Right lobe of liver (tissue), 6 donors: Measurements from ENCODE around the gene SLC47A2. TPM values are rescaled to one million over a fixed set of nuclear protein-coding genes. Genes with fewer than 3 reads are reported as not detected.
A peak's percentile ranks its signal among the peaks of the same experiment; 100 is the strongest.

Experiments
- ATAC-seq, 4 donors: fragments of 200-7000 bp; cut with Tn5 transposase; one replicate each; pipeline ENCODE4 v1.9.1; 2020; ENCODE audit warnings: mild to moderate bottlenecking in 4 of 4, moderate library complexity in 4 of 4
- DNase-seq, 3 donors: peaks; one replicate each; pipeline ENCODE4 v3.0.0-alpha.2; 2020
- H3K27ac ChIP-seq, 3 donors: fragments of 200-600 bp; one replicate each; pipeline ENCODE4 v1.8.0; 2022
- H3K27me3 ChIP-seq, 2 donors: fragments of 200-600 bp; one replicate each; pipeline ENCODE4 v1.8.0; 2022
- H3K36me3 ChIP-seq, 4 donors: fragments of 200-600 bp; sonication (generic) in 1 of 4; one replicate each; pipeline versions ENCODE4 v1.5.1 to v1.8.0; 2017 to 2022; ENCODE audit warnings: control low read depth in 1 of 4
- H3K4me1 ChIP-seq, 4 donors: fragments of 200-600 bp; sonication (generic) in 1 of 4; one replicate each; pipeline versions ENCODE4 v1.5.1 to v1.8.0; 2017 to 2022; ENCODE audit warnings: control low read depth in 1 of 4
- H3K4me3 ChIP-seq, 3 donors: fragments of 200-600 bp; one replicate each; pipeline ENCODE4 v1.8.0; 2022
- H3K9me3 ChIP-seq, 4 donors: fragments of 200-600 bp; sonication (generic) in 1 of 4; one replicate each; pipeline versions ENCODE4 v1.5.1 to v1.8.0; 2017 to 2022; ENCODE audit warnings: control low read depth in 1 of 4
- CTCF ChIP-seq, 4 donors: fragments of 200-600 bp in 3 of 4; fragments of 450-650 bp in 1 of 4; IDR thresholded peaks; one replicate each; pipeline versions ENCODE4 v1.5.1 to v1.8.0; 2016 to 2022; ENCODE audit warnings: antibody characterized with exemption in 4 of 4, mild to moderate bottlenecking in 2 of 4
- POLR2A ChIP-seq: fragments of 450-650 bp; IDR thresholded peaks from one replicate; pipeline ENCODE4 v1.6.1; 2017; ENCODE audit warnings: antibody characterized with exemption, mild to moderate bottlenecking
- WGBS: methylation state at CpG from one replicate; pipeline ENCODE4 v1.1.6; 2018; ENCODE audit warnings: low coverage, low lambda C conversion rate; ENCODE audit not compliant: insufficient coverage; ENCODE audit errors: missing lambda C conversion rate; 5-methylcytosine and 5-hydroxymethylcytosine counted together
- intact Hi-C, 2 donors: fragments of 100-400 bp; cut with DNase I; formaldehyde crosslinking; loops; one replicate each; pipeline versions ENCODE4 v1.11.2 to v1.14.1; 2022
- total RNA-seq, 6 experiments: library from RNA; depleted of rRNA in 2 of 6; stranded (reverse); fragments of >200 nt in 2 of 6; fragmentation: NEBNext Ultra II Directional in 3 of 6; extraction: Animal tissue kit (Norgen Biotek cat#: 25700) in 3 of 6; gene quantifications; one replicate each; pipeline versions ENCODE4 v1.1.0 to v1.2.4, GENCODE V29; 2016 to 2023
- donor health status: DM: no; HTN: yes; CAD: no.
- donor health status: DM: no; HTN: no; CAD: no.
- donor health status: DM: no; HTN: no; CAD: no.
- donor health status: DM: no; HTN: yes; CAD: no.
- donor health status: DM: no; HTN: yes; CAD: no.

Gene SLC47A2
- total RNA-seq, 6 experiments from 2014 or later = not detected

- no peaks in the 10 kb centered on the region for H3K27me3 ChIP-seq
- H3K36me3 ChIP-seq = peaks cover 0 to 30% (median 3%) of the 10 kb centered on the region in 4 donors
- H3K9me3 ChIP-seq = no peaks in the 10 kb centered on the region
- WGBS = 93% methylated on average over 5 of the region's 5 CpGs
- no peak for TF ChIP-seq CTCF (IDR thresholded peaks at IDR 0.05)
- TF ChIP-seq POLR2A = no peak
- DNase-seq (no peak), ATAC-seq (no peak)
- intact Hi-C loops = no loop called here
- H3K27ac ChIP-seq = no peak overlapping the region
- H3K4me3 ChIP-seq = no peak overlapping the region
- peaks cover 0 to 17% (median 9%) of the 10 kb centered on the region in 4 donors for H3K4me1 ChIP-seq
These were observed 38.5 kb downstream of the SLC47A2 start for GRCh38 chr17:19677736-19678379.

DNA sequence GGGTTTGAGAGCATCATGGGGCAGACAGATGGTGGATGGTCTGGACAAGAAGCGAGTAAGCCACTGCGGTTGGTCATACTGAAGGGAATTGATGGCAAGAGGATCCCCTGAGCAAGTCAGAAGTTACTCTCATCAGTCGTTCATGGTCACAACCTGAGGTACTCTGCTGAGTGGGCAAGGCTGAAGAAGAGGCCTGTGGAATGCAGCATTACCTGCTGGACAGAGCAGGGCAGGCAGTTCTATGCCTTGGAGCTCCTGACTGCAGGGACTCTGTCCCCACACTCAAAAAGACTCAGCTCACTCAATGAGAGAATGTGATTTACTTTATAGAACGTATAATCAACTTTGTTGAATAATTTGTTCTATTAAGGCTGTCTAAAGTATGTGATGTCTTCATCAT, 39.5 kb downstream of the SLC47A2 start:
- DNase-seq (no peak), ATAC-seq (no peak)
- TF ChIP-seq CTCF (IDR thresholded peaks at IDR 0.05) (no peak), POLR2A (no peak)
- H3K27ac ChIP-seq = no peak overlapping the region
- H3K4me3 ChIP-seq = no peak overlapping the region
- intact Hi-C loops = no loop called here
- H3K36me3 ChIP-seq = peaks cover 0 to 30% (median 3%) of the 10 kb centered on the region in 4 donors
- H3K4me1 ChIP-seq = peaks cover 0 to 24% (median 13%) of the 10 kb centered on the region in 4 donors
- H3K27me3 ChIP-seq = no peaks in the 10 kb centered on the region
- H3K9me3 ChIP-seq = no peaks in the 10 kb centered on the region
- 93% methylated on average over 2 of the region's 4 CpGs for WGBS

- Histone ChIP-seq H3K4me3 (no peak overlapping the region), H3K36me3 (peaks cover 0 to 37% (median 3%) of the 10 kb centered on the region in 4 donors), H3K27ac (peak overlapping the region in 1 of 3 donors; percentile 73), H3K9me3 (no peaks in the 10 kb centered on the region), H3K27me3 (no peaks in the 10 kb centered on the region), H3K4me1 (peaks cover 0 to 55% (median 23%) of the 10 kb centered on the region in 4 donors)
- intact Hi-C loops = no loop called here
- ATAC-seq (no peak), DNase-seq (no peak)
- WGBS = 21% methylated on average over 3 of the region's 3 CpGs
- TF ChIP-seq CTCF (IDR thresholded peaks at IDR 0.05) = no peak
- TF ChIP-seq POLR2A = no peak
These were observed 42.8 kb downstream of the SLC47A2 start for GRCh38 chr17:19673623-19674022.

DNA sequence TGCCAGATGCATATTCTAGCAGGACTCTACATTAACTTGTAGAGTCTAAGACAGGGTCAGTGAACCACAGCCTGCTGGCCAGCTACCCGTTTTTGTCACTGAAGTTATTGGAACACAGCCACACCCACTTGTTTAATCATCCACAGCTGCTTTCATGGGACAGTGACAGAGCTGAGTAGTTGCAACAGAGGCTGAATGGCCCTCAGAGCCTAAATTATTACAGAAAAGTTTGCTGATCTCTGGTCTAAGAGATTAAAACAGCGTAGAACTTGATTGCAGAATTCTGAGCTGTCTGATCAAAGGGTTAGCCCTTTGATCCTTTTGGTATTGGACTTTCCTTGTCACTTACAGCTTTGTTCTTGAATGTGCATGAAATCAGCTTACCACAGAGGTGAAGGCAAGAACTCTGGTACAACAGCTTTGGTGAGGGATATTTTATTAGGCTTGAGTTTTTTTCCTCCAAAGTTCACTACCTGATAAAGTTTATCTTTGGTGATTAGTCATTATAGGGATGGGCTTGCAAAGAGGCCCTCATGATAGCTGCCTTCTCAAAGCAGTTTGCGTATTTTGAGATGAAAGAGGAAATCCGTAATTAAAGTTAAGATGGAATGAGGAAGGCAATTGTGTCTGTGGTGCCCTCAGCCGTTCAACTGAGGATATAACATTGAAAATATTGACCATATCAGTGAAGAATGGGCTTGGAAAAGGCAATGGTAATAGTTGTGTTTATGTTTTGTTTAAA, 44.2 kb downstream of the SLC47A2 start:
- peaks cover 0 to 48% (median 19%) of the 10 kb centered on the region in 4 donors for H3K4me1 ChIP-seq
- WGBS = 15% methylated on average over 5 of the region's 5 CpGs
- peak; percentile 59 to 87 (median 78) for DNase-seq
- H3K9me3 ChIP-seq = no peaks in the 10 kb centered on the region
- H3K27ac ChIP-seq = peak overlapping the region; percentile 41 to 73 (median 54)
- H3K4me3 ChIP-seq = no peak overlapping the region
- no peaks in the 10 kb centered on the region for H3K27me3 ChIP-seq
- ATAC-seq = peak; percentile 87 to 93 (median 90)
- intact Hi-C loops = no loop called here
- H3K36me3 ChIP-seq = peaks cover 0 to 32% (median 3%) of the 10 kb centered on the region in 4 donors
- TF ChIP-seq POLR2A = no peak
- peak in 2 of 4 donors; percentile 16 to 40 for TF ChIP-seq CTCF (IDR thresholded peaks at IDR 0.05)
